ENCODE measurements around the gene TP53TG3.
"Not testable (repeated sequence)": the region's sequence is repeated elsewhere in the genome, so short reads cannot be mapped to it uniquely, and the experiment has no call there.

The TP53TG3 gene, protein sequence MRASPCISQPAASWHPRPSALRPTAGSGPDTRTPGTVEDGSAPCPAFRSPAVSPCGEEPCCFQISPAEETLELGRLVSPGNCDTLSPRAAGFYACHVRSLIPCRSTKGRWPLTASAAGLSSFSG

DNA sequence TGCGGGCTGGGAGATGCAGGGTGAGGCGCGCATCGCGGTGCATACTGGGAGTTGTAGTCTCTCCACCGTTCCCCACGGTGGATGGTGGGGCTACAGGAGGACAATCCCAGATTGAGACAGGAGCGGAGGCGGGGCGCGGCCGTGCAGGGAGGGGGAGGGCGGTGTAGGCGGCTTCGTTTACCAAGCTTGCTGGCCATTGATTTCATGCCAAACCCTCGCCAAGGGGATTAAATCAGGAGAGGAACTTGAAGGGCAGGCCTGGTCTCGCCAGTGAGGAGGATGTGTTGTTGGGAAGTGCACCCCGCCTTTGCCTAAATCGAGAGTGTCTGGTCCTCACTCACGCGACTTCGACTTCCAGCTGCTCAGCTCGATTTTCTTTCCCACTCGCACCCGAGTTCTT lies at the start of gene TP53TG3:
TSS of gene TP53TG3 (minus strand) at position 101 of the 400 bp plus-strand sequence. CDS start at position 33, 68 bp downstream.
- DNase-seq (ENCODE audit: low read depth), result not testable (repeated sequence)

DNA sequence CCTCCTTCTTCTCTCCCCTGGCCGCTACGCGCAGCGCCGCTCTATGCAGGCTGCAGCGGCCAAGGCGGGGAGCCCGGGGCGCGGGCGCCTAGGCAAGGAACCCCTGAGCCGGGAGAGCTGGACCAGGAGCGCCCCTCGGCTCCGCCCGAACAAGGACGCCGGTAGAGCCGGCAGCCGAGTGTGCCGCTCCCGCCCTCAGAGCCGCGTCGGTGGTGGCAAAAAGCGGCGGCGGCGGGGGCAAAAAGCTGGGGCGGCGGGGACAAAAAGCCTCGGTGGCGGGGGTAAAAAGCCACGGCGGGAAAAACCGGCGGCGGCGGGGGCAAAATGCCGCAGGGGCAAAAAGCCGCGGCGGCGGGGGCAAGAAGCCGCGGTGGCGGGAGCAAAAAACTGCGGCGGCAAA lies 25.1 kb downstream of the TP53TG3 start:
- DNase-seq (ENCODE audit: low read depth), result not testable (repeated sequence)

DNA sequence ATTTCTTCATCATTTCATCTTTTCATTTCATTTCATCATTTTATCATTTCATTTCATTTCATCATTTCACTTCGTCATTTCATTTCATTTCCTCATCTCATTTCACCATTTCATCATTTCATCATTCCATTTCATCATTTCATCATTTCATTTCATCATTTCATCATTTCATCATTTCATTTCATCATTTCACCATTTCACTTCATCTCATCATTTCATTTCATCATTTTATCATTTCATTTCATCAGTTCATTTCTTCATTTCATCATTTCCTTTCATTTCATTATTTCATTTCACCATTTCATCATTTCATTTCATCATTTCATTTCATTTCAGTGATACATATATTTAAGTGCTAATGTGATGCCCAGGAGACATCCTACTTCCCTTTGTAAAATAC lies 28.4 kb downstream of the TP53TG3 start:
- DNase-seq (ENCODE audit: low read depth), result not testable (repeated sequence)

DNA sequence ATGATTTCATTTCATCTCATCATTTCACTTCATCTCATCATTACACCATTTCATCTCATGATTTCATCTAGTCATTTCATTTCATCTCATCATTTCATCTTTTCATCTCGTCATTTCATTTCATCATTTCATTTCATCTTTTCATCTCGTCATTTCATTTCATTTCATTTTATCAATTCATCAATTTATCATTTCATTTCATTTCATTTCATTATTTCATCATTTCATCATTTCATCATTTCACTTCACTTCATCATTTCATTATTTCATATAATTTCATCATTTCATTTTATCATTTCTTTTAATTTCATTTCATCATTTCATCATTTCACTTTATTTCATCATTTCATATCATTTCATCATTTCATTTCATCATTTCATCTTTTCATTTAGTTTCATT lies 29.2 kb downstream of the TP53TG3 start:
- not testable (repeated sequence) for DNase-seq (ENCODE audit: low read depth)

DNA sequence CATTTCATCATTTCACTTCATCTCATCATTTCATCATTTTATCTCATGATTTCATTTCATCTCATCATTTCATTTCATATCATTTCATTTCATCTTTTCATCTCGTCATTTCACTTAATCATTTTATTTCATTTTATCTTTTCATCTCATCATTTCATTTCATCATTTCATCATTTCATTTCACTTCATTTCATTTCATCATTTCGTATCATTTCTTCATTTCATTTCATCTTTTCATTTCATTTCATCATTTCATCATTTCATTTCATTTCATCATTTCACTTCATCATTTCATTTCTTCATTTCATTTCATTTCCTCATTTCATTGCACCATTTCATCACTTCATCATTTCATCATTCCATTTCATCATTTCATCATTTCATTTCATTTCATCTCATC lies 29.8 kb downstream of the TP53TG3 start:
- DNase-seq (ENCODE audit: low read depth), result not testable (repeated sequence)

DNA sequence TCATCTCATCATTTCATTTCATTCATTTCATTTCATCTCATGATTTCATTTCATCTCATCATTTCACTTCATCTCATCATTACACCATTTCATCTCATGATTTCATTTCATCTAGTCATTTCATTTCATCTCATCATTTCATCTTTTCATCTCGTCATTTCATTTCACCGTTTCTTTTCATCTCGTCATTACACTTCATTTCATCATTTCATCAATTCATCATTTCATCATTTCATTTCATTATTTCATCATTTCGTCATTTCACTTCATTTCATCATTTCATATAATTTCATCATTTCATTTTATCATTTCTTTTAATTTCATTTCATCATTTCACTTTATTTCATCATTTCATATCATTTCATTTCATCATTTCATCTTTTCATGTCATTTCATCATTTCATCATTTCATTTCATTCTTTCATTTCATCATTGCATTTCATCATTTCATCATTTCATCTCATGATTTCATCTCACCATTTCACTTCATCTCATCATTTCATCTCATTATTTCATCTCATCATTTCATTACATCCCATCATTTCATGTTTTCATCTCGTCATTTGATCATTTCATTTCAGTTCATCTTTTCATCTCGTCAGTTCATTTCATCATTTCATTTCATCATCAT lies 30.6 kb downstream of the TP53TG3 start:
- not testable (repeated sequence) for DNase-seq (ENCODE audit: low read depth)

DNA sequence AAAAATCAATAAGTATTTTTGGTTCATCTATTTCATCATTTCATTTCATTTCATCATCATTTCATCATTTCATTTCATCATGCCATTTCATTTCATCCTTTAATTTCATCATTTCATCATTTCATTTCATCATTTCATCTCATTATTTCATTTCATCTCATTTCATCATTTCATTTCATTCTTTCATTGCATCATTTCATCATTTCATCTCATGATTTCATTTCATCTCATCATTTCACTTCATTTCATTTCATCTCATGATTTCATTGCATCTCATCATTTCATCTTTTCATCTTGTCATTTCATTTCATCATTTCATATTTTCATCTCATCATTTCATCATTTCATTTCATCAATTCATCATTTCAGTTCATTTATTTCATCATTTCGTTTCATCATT lies 31.2 kb downstream of the TP53TG3 start:
- DNase-seq (ENCODE audit: low read depth), result not testable (repeated sequence)

DNA sequence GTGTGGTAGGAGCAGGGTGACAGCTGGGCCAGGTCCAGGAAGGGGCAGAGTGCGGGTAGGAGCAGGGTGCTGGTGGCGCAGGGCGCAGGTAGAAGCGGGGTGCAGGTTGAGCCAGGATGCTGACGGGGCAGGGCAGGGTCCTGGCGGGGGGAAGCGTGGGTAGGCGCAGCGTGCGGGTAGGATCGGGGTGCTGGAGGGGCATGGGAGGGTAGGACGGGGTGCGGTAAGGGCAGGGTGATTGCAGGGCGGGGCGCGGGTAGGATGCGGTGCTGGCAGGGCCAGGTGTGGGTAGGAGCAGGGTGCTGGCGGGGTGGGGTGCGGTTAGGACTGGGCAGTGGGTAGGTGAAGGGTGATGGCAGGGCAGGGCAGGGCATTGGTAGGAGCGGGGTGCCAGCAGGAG lies 38.4 kb downstream of the TP53TG3 start:
- not testable (repeated sequence) for DNase-seq (ENCODE audit: low read depth)

DNA sequence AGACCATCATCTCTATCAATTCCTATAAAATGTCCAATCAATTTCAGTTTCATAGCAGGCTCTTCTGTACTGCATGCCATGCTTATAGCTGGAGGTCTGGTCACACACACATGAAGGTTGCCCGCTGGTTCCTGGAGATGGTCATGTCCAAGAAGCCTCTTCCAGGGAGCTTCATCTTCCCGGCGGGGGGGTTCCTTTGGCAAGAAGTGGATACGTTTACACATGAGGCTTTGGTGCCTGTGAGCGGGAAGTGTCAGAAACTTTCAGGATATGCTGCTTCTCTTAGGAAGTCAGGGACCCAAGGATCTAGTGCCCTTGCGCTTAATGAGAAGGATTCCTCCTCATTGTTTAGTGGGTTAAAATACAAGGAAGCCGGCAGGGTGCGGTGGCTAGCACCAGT lies 43.9 kb downstream of the TP53TG3 start:
- DNase-seq (ENCODE audit: low read depth), result not testable (repeated sequence)
